Activated T-helper 9 cell treated with anti-CD3 and anti-CD28 coated beads, Interleukin-2, amount 50 U/mL, for 16 hours (primary cell): ENCODE results near the gene KCTD18.

ENCODE experiments used
- DNase-seq: peaks from one replicate; pipeline ENCODE4 v3.0.0-alpha.2; 2020; ENCODE audit warnings: low read depth

The KCTD18 gene

DNA sequence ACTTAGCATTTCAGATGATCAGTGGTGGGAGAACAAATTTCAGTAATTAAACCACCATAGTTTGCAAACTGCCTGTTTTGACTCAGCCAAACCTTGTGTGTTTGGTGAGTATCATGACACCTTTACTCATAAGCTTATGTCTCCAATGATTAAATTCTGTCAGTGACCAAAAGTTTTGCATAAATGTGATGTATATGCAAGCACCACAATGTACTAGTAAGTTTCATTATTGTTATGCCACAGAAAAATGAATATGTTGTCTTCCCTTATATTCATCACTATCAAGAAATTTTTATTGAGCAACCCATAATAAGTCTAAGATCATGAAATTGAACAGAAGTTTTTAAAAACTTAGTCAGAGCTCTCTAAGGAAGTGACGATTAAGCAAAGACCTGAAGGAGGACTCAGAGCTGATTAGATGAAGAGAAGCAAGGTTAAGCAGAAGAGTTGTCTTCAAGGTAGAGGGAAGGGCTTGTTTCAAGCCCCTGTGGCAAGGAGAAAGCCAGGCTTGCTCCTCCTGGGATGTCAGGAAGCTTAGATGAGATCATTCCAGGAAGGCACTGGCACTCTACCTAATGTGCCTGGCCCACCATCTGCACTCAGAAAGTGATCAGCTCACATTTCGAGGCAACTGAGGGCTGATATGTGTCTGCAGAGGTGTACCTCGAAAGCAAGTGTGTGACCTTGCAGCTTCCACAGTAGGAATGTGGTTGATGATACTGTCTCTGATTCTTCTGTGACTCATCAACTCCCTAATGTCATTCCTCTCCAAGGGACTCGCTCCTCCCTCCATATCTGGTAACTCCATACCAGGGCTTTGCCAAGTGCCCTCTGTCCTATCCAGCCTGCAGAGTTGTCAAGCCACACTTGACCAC is 54.7 kb downstream of the KCTD18 start:
- no peak for DNase-seq

DNA sequence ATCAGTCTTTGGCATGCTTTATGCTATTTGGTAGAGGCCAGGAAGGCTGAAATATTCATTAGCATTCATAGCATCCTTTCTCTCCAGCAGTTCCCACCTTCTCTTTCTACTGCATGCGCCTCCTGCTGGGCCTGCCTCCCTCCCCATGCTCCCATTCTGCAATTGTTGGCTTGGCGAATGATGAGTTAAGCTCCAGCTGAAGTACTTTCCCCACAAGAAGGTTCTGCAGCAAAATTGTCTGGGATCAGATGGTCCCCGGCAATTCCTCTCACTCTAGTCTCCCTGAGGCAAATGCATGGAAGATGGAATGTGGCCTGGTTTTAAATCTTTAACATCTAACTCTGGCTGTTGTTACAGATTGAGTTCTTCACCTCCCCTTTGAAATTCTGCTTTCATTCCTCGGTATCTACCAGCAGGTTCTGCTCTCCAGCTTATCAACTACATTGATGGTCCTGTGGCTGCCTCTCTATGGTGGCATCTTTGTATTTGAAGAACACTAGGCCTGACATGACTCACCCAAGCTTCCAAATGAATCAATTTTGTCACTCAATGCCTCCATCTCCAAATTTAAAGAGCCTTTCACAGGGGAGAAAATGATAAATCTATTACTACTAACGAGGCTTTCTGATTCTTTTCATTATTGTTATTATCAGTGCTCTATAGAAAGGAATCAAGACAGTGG is 55.9 kb downstream of the KCTD18 start:
- DNase-seq = no peak

DNA sequence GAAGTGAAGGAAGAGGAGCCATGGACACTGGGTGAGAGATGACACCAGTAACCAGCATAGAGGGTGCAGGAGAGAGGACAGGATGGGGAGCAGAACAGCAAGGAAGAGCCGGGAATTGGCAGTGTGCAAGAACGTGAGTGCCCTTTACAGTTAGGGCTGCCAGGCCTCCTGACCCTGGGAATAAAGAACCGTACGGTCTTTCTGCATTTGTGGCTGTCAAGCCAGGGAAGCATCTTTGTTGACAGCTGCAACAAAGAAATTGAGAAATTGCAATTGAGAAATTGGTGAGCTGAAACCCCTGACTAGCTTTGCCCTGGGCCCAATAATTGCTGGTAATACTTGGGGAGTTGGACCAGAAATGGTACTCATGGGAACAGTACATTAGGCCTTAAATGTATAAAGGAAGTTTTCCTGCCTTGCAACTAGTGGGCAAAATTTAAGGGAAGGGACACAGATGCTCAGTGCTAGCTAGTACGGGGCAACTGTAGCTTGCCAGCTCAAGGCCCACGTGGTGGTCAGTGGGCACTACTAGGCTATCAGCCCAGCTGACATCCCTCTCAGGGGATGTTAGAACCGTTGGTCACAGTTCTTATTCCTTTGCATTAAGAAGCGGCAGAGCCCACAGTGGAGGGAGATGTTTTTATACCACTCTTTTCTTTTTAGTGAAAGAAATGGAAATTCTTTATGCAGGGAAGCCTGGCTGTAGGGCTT is 56.6 kb downstream of the KCTD18 start:
- no peak for DNase-seq

DNA sequence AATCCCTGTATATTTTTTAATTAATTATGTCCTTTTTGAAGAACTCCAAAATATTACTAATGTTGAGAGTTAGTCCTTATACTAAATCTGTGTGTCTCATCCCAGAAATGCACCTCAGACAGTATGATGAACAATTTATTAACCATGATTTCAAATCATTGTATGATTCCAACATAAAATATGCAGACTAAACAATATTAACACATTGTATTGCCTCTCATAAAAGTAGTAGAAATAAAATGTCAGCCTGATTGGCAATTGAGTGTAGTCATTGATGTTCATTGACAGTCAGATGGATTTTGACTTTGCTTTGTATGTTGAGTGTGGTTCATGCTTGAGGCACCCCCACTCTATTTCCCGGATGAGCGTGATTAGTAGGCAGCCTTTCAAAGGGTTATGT is 57.5 kb downstream of the KCTD18 start:
- DNase-seq = no peak

DNA sequence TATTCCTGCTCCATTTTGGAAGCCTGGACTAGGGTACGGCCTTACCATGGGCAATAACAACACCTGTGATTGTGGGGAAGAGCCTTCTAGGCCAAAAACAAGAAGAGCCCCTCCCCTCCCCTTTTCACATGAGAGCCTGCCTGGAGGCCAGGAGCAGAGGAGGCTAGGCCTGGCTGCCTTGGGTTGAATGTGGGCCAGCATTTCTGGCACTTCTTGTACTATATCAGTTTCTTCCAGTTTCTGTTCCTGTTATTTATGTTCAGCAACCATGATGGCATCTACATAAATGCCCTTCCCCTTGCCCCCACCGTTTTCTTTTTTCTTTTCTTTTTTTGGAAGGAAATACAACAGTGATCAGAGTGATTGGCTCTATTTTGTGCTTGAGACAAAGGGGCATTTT is 58.4 kb downstream of the KCTD18 start:
- no peak for DNase-seq

DNA sequence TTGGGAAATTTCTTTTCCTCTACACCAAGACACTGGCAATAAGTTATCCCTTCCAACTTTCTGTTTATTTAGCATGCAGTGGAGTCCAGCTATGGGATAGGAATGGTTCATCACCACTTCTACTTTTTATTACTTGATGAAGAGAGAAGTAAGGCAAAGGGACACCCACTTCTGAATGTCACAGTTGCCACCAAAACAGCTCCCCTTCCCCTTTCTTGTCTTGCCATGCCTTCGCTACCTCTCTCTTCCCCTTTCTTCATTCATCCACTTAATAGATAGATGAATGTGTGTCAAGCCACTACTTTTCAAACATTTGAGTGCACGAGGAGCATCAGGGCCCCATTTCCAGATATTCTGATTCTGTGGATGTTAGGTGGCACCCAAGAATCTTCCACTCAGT is 59.6 kb downstream of the KCTD18 start:
- no peak for DNase-seq

DNA sequence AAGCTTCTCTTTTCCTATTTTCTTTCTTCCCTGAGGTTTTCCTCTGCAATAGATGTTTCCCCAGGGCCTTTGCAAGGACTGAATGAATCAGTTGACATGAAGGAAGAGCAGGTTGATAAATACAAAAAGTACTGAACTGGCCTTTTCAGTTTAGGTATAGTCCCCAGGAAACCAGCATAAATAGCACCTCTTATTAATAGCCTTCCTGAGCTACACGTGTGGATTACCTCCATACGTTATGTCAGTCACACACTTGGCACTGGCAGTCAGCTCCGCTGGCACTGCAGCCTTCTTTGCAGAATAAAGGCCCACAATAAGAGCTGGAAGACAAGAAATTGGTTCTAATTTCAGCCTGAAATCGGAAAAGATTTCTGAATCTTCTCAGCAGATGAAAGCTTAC is 60.7 kb downstream of the KCTD18 start:
- no peak for DNase-seq

DNA sequence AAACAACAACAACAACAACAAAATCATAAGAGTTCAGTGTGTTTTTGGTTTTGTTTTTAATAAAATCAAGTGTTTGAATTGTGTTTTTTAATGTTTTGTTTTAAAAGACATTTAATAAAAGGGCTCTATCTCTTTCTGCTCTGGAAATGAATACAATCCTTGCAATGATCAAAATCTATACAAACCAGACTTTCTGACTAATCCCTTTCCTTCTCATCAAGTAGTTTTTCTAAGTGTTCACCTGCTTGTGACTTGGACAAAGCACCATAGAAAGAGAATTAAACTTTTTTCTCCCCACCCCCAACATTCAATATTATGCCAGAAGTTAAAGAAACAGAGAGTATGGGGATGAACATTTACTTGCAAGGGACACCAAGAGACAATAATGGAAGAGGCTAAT is 61.4 kb downstream of the KCTD18 start:
- no peak for DNase-seq

DNA sequence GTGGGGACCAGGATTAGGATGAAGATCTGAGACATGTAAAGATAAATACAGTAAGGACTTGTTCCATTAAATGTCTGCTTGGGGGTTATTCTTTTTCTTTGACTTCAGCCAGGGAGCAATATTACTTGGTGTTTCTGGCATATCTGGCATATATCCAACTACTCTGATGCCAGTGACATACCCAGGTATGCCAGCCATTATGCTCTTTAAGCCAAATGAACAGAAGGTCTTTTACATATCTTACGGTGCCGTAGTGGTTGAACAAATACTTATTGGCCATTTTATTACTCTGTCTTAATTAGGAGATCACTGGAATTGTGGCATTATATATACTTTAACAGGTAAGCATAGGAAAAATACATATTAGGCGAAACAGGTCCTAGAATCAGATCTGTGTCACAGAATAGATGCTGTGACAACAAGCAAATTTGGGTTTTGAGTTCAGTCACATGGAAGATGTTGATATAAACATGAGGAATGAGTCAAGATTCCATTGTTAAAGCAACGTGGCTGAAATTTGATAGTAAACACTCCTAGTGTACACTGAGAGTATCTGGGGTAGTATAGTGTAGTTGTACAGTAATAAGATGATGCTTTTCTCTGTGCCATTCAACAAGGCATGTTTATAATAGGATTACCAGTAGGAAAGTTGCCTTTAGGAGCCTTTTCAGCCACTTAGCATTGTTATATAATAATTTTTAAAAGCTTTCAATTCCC is 62.6 kb downstream of the KCTD18 start:
- no peak for DNase-seq

DNA sequence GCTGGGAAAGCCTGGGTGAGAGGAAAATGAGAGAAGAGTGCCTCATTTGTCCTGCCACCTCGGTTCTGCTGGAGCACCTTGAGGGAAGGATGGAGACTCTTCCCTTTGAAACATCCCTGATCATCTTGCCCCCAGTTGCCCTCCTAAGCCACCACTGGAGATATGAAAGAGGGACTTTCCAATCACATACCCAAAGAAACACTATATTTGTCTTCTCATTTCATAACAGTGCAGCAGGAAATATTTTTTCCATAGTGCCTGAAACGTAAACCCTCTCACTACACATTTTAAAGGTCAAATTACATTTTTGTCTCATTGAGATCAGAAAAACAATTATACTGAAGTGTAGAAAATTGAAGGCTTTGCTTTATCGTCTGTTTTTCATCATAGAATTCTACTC is 63.3 kb downstream of the KCTD18 start:
- DNase-seq = no peak

DNA sequence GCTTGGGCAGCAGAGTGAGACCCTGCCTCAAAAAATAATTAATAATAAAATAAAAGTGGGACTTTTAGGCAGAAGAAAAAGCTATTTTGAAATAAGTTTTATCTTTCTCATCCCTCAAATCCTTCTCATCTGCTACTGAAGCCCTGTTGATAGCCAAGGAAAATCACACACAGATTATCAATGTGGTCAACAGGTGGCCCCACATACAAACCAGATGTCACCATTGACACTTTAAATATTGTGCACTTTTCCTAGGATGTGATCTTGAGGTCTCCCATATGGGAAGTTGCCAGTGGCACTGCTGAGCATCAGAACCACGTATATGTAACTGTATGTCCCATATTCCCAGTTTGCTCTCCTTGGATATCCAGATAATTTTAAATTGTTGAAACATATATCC is 64.6 kb downstream of the KCTD18 start:
- DNase-seq = no peak

DNA sequence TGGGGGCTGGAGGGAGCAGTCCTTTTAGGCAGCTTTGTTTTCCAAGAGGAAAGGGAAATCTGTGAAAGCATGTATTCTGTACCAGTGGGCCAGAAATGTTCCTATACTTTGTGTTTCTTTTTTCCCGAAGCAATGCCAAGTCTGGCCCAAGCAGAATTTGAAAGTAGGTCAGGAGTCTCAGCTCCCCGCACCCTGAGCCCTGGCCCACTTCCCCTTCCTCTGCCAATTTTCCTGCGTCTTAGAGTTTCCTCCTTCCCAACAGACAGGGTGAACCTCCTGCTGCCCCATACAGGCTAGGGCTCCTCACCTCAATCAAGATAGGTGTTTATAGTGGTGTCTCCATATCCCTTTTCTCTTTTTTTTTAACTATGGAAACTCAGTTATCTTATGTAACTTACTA is 65.3 kb downstream of the KCTD18 start:
- no peak for DNase-seq

DNA sequence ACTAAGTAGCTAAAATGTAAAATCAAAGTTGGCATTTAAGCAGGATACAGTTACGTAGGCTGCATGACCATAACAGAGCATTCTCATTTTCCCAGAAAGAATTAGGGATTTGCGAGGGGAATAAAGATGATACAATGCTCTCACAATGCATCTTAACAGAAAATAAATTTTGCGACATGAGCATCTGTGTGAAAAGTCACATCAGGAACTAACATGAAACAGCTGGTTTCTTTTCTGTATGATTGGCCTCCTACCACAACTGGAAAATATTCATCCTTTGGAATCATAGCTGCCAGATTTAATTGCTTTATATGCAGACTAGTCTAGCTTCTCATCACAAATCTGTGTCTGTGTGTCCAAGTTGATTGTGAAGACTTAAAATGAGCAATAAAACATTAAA is 66.0 kb downstream of the KCTD18 start:
- DNase-seq = no peak

DNA sequence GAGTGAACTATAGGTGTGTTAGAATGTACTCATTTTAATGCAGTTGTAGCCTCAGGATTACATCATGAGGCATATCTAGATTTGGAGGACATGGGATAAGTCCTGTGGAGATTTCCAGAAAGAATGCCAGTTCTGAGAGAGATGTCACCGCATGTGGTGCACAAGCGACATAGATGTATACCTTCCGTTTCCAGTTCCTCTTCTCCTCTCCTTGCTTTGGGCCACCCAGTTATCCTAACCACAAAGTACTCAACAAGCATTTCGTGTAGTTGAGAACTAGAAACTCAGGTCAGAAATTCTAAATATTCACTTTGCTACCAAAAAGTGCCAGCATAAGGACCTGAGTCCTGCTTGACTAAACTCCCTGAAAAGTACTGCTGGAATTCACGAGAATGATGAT is 66.5 kb downstream of the KCTD18 start:
- no peak for DNase-seq

DNA sequence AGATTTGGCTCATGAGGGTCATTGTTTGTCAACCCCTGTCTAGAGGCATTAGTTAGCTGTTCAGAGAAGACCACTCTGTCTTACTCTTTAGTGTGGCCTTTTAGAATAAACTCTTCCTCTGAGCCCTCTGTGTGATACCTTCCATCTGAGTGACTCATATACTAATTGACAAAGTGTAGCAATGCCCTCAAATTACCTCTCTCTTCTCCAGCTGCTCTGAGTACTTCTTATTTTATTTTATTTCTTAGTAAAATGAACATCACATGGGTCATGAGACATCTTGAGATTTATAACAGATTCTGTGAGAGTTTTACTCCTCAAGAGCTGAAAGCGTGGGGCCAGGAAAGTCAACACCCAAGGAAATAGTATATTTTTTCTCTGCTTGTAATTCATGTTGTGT is 67.4 kb downstream of the KCTD18 start:
- DNase-seq = no peak

DNA sequence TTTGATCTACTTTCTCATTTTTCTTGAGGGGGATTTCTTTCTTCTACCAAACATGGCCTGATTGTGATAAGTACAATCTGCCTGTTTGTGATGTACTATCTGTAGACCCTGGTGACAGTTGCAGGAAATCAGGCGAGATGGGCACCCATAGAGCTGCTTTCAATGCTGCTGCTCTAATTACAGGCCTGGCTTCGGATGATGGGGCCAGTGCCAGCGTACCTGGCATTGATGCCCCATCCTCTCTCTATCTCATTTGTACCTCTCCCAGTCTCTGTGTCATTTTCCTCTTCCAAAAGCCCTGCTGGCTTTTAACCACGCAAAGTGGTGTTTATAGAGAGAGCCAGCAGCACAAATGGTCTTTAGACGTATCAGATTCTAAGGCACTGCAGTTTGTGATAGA is 69.9 kb downstream of the KCTD18 start:
- no peak for DNase-seq
